ENCODE measurements around the gene TEX52.

- TF ChIP-seq CTCF (optimal IDR thresholded peaks at IDR 0.05 in 1 of 3, IDR thresholded peaks at IDR 0.05 in 1 of 3, conservative IDR thresholded peaks at IDR 0.05 in 1 of 3; ENCODE audit: extremely low read depth in 1 of 3, insufficient read depth in 2 of 3, low read length in 3 of 3) = no peak
- no peak for TF ChIP-seq EZH2 (IDR thresholded peaks at IDR 0.05; ENCODE audit: low read length)
Measured at GRCh38 chr12:2823483-2823882, 33.4 kb downstream of the TEX52 start.
